RWPE1 (cell line): ENCODE data around the gene KCNQ1.

Source experiments
- CTCF ChIA-PET: fragments of 350-600 bp; sonication (Branson Sonifier 250); formaldehyde crosslinking; extraction: SDS; loops from one replicate; lab custom pipeline; 2021; lab: Yijun Ruan, JAX
- POLR2A ChIA-PET: fragments of 400-600 bp; formaldehyde crosslinking; extraction: SDS; loops from one replicate; lab custom pipeline; 2020; ENCODE audit warnings: antibody characterized with exemption; ENCODE audit not compliant: low non-redundant PET; lab: Yijun Ruan, JAX
- DNase-seq: peaks from one replicate; pipeline ENCODE4 v3.0.0; 2012; ENCODE audit warnings: low spot score
- H3K27ac ChIP-seq: fragments of 450-650 bp; 2 replicates; pipeline ENCODE4 v1.5.1; 2017
- TF ChIP-seq, protein P1 (sequence below): fragments of 450-650 bp; conservative IDR thresholded peaks from 2 replicates; pipeline ENCODE4 v1.5.1; 2017; ENCODE audit warnings: low read depth, mild to moderate bottlenecking

The KCNQ1 gene

DNA sequence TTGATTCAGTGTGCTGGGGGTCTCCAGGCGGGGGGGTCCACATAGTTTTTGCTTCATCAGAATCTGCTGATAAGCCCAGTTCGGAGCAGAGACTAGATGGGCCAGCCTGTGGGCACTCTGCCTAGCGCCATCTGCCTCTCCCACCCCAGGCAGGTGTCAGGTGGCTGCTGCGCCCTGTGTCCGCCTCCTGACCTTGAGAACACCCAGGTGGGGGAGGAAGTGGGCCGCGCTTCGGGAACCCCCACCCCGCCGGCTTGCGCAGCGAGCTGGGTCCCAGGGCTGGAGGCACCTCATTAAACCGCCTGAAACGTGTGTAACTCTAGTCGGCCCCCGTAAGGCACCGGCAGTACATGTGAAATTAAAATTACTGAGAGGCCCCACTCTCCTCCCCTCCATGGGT is 113.6 kb downstream of the KCNQ1 start:
- ChIA-PET POLR2A (no interaction called here), CTCF (no interaction called here)
- no peak overlapping the region for H3K27ac ChIP-seq
- TF ChIP-seq, protein P1, sequence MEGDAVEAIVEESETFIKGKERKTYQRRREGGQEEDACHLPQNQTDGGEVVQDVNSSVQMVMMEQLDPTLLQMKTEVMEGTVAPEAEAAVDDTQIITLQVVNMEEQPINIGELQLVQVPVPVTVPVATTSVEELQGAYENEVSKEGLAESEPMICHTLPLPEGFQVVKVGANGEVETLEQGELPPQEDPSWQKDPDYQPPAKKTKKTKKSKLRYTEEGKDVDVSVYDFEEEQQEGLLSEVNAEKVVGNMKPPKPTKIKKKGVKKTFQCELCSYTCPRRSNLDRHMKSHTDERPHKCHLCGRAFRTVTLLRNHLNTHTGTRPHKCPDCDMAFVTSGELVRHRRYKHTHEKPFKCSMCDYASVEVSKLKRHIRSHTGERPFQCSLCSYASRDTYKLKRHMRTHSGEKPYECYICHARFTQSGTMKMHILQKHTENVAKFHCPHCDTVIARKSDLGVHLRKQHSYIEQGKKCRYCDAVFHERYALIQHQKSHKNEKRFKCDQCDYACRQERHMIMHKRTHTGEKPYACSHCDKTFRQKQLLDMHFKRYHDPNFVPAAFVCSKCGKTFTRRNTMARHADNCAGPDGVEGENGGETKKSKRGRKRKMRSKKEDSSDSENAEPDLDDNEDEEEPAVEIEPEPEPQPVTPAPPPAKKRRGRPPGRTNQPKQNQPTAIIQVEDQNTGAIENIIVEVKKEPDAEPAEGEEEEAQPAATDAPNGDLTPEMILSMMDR: no peak
- no peak for DNase-seq

GRCh38 chr11:2558861-2559526 is 114.2 kb downstream of the KCNQ1 start:
- POLR2A ChIA-PET: no interaction called here
- TF ChIP-seq, protein P1: no peak
- CTCF ChIA-PET: interaction anchor here (0.6 kb wide), 1 partner anchor 533 kb away, joined by 4 read pairs; no protein-coding TSS in a partner anchor

DNA sequence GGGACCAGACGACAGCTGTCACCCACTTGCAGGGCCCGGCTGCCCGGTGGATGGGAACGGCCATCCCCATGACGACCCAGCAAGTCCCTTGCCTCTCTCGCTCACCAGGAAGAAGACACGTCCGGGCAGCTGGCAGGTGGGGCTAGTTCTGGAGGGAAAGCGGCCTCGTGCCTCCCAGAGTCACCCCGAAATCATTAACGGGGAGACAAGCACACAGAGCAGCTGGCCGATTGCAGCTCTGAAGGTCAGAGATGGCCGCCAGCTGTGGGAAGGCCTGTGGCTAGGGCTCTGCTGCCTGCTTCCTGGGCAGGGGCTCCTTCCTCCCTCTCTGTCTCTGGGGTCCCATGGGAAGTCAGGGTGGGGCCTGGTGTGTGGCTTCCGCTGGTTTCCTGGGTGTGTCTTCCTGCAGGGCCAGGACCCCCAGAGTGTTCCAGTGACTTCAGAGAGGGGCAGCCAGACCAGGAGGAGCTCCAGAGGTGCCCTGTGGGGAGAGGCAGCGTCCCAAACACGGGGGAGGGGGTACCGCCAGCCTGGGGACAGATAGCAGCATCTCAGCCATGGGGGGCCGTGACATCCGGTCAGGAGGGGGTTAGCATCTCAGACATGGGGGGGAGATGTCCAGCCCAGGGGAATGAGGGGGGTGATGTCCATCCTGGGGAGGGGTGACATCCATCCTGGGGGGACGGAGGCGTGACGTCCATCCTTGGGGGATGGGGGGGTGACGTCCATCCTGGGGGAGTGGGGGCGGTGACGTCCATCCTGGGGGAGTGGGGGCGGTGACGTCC is 114.9 kb downstream of the KCNQ1 start:
- DNase-seq: no peak
- no peak overlapping the region for H3K27ac ChIP-seq
- POLR2A ChIA-PET: no interaction called here
- TF ChIP-seq, protein P1: no peak
- CTCF ChIA-PET: interaction anchor here (0.6 kb wide), 1 partner anchor 532 kb away, joined by 4 read pairs; no protein-coding TSS in a partner anchor

More at GRCh38 chr11:2558861-2559526, 114.2 kb downstream of the KCNQ1 start:
- H3K27ac ChIP-seq: no peak overlapping the region
- no peak for DNase-seq

GRCh38 chr11:2561696-2562581 is 117.1 kb downstream of the KCNQ1 start:
- no peak for DNase-seq
- ChIA-PET POLR2A (no interaction called here), CTCF (interaction anchor here (0.5 kb wide), 1 partner anchor 1685 kb away, joined by 3 read pairs; no protein-coding TSS in a partner anchor)
- TF ChIP-seq, protein P1: no peak
- H3K27ac ChIP-seq: no peak overlapping the region

DNA sequence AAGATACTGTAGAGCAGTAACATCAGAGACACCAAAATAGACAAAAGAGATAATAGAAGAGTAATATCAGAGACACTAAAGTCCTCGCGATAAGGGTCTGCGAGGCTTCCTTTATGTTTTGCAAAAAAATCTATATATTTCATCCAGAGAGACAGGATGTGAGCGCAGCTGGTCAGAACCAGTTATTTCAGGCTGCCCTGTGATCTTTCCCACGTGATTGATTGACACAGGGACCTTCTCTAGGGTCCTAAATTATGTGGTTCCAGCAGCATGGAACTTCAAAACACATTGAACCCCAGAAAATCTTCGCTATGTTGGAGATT is 118.0 kb downstream of the KCNQ1 start:
- TF ChIP-seq, protein P1: no peak
- POLR2A ChIA-PET: no interaction called here
- CTCF ChIA-PET: no interaction called here
- H3K27ac ChIP-seq: no peak overlapping the region
- DNase-seq: no peak
